ENCODE results near the gene TEX26.

DNA sequence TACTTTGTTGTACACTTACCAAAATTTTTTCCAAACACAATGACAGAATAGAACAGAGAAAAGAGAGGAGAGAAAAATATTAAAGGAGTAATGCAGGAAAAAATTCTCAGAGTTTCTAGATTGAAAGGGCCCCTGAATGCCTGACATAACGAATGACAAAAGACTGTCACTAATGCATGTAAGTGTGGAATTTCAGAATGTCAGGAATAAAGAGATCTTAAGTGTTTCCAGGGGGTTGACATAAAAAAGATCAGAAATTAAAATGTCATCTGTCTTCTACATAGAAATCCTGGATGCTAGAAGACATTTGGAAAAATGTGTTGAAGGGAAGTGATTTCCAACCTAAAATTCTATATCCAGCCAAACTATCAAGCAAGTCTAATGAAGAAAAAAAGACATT, 27.2 kb downstream of the TEX26 start:
- TF ChIP-seq, protein P1, sequence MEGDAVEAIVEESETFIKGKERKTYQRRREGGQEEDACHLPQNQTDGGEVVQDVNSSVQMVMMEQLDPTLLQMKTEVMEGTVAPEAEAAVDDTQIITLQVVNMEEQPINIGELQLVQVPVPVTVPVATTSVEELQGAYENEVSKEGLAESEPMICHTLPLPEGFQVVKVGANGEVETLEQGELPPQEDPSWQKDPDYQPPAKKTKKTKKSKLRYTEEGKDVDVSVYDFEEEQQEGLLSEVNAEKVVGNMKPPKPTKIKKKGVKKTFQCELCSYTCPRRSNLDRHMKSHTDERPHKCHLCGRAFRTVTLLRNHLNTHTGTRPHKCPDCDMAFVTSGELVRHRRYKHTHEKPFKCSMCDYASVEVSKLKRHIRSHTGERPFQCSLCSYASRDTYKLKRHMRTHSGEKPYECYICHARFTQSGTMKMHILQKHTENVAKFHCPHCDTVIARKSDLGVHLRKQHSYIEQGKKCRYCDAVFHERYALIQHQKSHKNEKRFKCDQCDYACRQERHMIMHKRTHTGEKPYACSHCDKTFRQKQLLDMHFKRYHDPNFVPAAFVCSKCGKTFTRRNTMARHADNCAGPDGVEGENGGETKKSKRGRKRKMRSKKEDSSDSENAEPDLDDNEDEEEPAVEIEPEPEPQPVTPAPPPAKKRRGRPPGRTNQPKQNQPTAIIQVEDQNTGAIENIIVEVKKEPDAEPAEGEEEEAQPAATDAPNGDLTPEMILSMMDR (IDR thresholded peaks at IDR 0.05), result no peak
- no peak for TF ChIP-seq POLR2A (IDR thresholded peaks at IDR 0.05)
